Body of pancreas (tissue), 4 donors: Measurements from ENCODE around the gene PATL2. TPM values are rescaled to one million over a fixed set of nuclear protein-coding genes. Genes with fewer than 3 reads are reported as not detected.

Experiments
- ATAC-seq: fragments of 150-250 bp; one replicate; pipeline ENCODE4 v1.9.1; 2016
- DNase-seq, 4 donors: peaks; one replicate each; pipeline ENCODE4 v3.0.0-alpha.2; 2019
- H3K27ac ChIP-seq, 4 donors: fragments of 200-600 bp; sonication (generic); 1 replicate in 3 of 4; 2 replicates in 1 of 4; pipeline versions ENCODE4 v1.5.1 to v1.6.1; 2016 to 2019; ENCODE audit warnings: mild to moderate bottlenecking in 1 of 4, mixed read lengths in 1 of 4, moderate library complexity in 1 of 4
- H3K27me3 ChIP-seq, 2 donors: fragments of 200-600 bp; sonication (generic); one replicate each; pipeline ENCODE4 v1.6.0; 2016; ENCODE audit warnings: mild to moderate bottlenecking in 1 of 2
- H3K36me3 ChIP-seq, 2 donors: fragments of 200-600 bp; sonication (generic); replicated peaks in 1 of 2; 2 replicates each; pipeline ENCODE4 v1.5.1; 2016; ENCODE audit warnings: low read depth in 2 of 2; ENCODE audit not compliant: insufficient read depth in 1 of 2
- H3K4me1 ChIP-seq: fragments of 200-600 bp; sonication (generic); one replicate; pipeline ENCODE4 v1.6.0; 2016
- H3K4me3 ChIP-seq, 2 donors: fragments of 200-600 bp; sonication (generic); 1 replicate in 1 of 2; 2 replicates in 1 of 2; pipeline ENCODE4 v1.5.1; 2016 to 2019
- H3K9me3 ChIP-seq, 3 donors: fragments of 200-600 bp; sonication (generic); 1 replicate in 2 of 3; 2 replicates in 1 of 3; pipeline ENCODE4 v1.5.1; 2016
- CTCF ChIP-seq, 7 experiments: fragments of 450-650 bp in 4 of 7; fragments of 200-600 bp in 3 of 7; sonication (generic) in 3 of 7; IDR thresholded peaks; one replicate each; pipeline ENCODE4 v1.5.1; 2016 to 2019; ENCODE audit warnings: antibody characterized with exemption in 7 of 7
- POLR2A ChIP-seq, 3 donors: fragments of 450-650 bp; IDR thresholded peaks; one replicate each; pipeline ENCODE4 v1.6.1; 2016; ENCODE audit warnings: antibody characterized with exemption in 3 of 3, mild to moderate bottlenecking in 2 of 3
- WGBS, 2 donors: methylation state at CpG; one replicate each; pipeline ENCODE4 v1.1.5; 2017; 5-methylcytosine and 5-hydroxymethylcytosine counted together
- intact Hi-C: fragments of 100-400 bp; cut with DNase I; formaldehyde crosslinking; loops from one replicate; pipeline ENCODE4 v1.15.1; 2023
- total RNA-seq, 2 donors: library from RNA; depleted of rRNA; stranded (reverse); fragments of >200 nt; gene quantifications; one replicate each; pipeline ENCODE4 v1.1.0, GENCODE V29; 2016

The PATL2 gene
- total RNA-seq, 2 donors from 2014 or later = 1.0 to 1.6 TPM

GRCh38 chr15:44718927-44719292 is 7.8 kb upstream of the PATL2 start:
- intact Hi-C loops = no loop called here
- Histone ChIP-seq H3K27ac (peak overlapping the region in 1 of 4 donors; percentile 40), H3K4me1 (peaks cover under 1% of the 10 kb centered on the region), H3K9me3 (no peaks in the 10 kb centered on the region), H3K36me3 (peaks cover 7 to 27% of the 10 kb centered on the region in 2 donors), H3K4me3 (no peak overlapping the region), H3K27me3 (no peaks in the 10 kb centered on the region)
- 85 to 87% methylated on average over 8 of the region's 8 CpGs for WGBS, 2 donors
- DNase-seq (no peak), ATAC-seq (no peak)
- TF ChIP-seq POLR2A (IDR thresholded peaks at IDR 0.05) = no peak
- TF ChIP-seq CTCF (IDR thresholded peaks at IDR 0.05) = no peak

GRCh38 chr15:44718180-44718926 is 7.2 kb upstream of the PATL2 start:
- peaks cover 6% of the 10 kb centered on the region for H3K4me1 ChIP-seq
- WGBS, 2 donors = 61 to 67% methylated on average over 4 of the region's 4 CpGs
- intact Hi-C loops = no loop called here
- peaks cover 7 to 27% of the 10 kb centered on the region in 2 donors for H3K36me3 ChIP-seq
- no peak for ATAC-seq
- TF ChIP-seq POLR2A (IDR thresholded peaks at IDR 0.05) (no peak), CTCF (IDR thresholded peaks at IDR 0.05) (no peak)
- H3K4me3 ChIP-seq = no peak overlapping the region
- no peak for DNase-seq
- no peaks in the 10 kb centered on the region for H3K9me3 ChIP-seq
- no peaks in the 10 kb centered on the region for H3K27me3 ChIP-seq
- H3K27ac ChIP-seq = no peak overlapping the region

GRCh38 chr15:44716983-44717602 is 6.0 kb upstream of the PATL2 start:
- no peak for TF ChIP-seq POLR2A (IDR thresholded peaks at IDR 0.05)
- TF ChIP-seq CTCF (IDR thresholded peaks at IDR 0.05) = no peak
- Histone ChIP-seq H3K4me3 (no peak overlapping the region), H3K27ac (no peak overlapping the region), H3K36me3 (peaks cover 7 to 27% of the 10 kb centered on the region in 2 donors), H3K4me1 (peaks cover 14% of the 10 kb centered on the region), H3K9me3 (no peaks in the 10 kb centered on the region), H3K27me3 (no peaks in the 10 kb centered on the region)
- DNase-seq = no peak
- intact Hi-C loops = no loop called here
- 86 to 98% methylated on average over 2 of the region's 2 CpGs for WGBS, 2 donors
- no peak for ATAC-seq

GRCh38 chr15:44715797-44716334 is 4.7 kb upstream of the PATL2 start:
- H3K36me3 ChIP-seq = peaks cover 7 to 27% of the 10 kb centered on the region in 2 donors
- no peaks in the 10 kb centered on the region for H3K9me3 ChIP-seq
- WGBS, 2 donors = 83 to 84% methylated on average over 2 of the region's 2 CpGs
- no peaks in the 10 kb centered on the region for H3K27me3 ChIP-seq
- H3K4me1 ChIP-seq = peaks cover 14% of the 10 kb centered on the region
- DNase-seq (no peak), ATAC-seq (no peak)
- intact Hi-C loops = no loop called here
- H3K4me3 ChIP-seq = no peak overlapping the region
- TF ChIP-seq POLR2A (IDR thresholded peaks at IDR 0.05) = no peak
- TF ChIP-seq CTCF (IDR thresholded peaks at IDR 0.05) = no peak
- peak overlapping the region in 1 of 4 donors; percentile 4 for H3K27ac ChIP-seq
